ENCODE results near the gene ZFYVE28.

Gene ZFYVE28

DNA sequence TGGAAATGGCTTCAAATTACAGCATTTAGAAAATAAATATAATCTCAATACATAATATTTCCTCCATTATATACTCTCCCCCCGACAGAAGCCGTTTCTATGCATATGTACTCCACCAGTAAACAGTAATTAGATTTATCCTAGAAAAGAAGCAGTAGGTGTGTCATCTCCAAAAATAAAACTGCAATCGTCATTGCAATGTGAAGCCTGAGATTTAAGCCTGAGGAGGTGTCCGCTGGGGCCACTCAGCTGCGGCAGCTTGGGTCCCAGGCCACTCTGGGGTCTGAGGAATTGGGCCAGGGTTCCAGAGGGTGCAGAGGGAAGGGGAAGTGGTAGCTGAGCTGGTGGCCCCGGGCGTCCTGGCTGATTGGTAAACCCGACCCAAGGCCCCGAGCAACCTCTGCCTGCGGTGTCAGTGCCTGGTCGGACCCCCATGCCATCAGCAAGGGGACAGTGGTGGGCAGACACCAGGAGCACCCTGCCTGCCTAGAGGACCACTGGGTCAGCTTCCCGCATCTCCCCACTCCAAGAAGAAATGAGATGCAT, 148.8 kb downstream of the ZFYVE28 start:
- TF ChIP-seq, protein P1, sequence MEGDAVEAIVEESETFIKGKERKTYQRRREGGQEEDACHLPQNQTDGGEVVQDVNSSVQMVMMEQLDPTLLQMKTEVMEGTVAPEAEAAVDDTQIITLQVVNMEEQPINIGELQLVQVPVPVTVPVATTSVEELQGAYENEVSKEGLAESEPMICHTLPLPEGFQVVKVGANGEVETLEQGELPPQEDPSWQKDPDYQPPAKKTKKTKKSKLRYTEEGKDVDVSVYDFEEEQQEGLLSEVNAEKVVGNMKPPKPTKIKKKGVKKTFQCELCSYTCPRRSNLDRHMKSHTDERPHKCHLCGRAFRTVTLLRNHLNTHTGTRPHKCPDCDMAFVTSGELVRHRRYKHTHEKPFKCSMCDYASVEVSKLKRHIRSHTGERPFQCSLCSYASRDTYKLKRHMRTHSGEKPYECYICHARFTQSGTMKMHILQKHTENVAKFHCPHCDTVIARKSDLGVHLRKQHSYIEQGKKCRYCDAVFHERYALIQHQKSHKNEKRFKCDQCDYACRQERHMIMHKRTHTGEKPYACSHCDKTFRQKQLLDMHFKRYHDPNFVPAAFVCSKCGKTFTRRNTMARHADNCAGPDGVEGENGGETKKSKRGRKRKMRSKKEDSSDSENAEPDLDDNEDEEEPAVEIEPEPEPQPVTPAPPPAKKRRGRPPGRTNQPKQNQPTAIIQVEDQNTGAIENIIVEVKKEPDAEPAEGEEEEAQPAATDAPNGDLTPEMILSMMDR (IDR thresholded peaks at IDR 0.05; ENCODE audit: insufficient read depth, low read length, missing control alignments): no peak
- H3K4me3 ChIP-seq (ENCODE audit: low read depth, low read length): no peak overlapping the region
- ChIA-PET POLR2A (no interaction called here), CTCF (no interaction called here)
- DNase-seq (ENCODE audit: low read depth, low spot score): no peak

- CTCF ChIA-PET: no interaction called here
These were observed 149.3 kb downstream of the ZFYVE28 start for GRCh38 chr4:2269206-2269531.

DNA sequence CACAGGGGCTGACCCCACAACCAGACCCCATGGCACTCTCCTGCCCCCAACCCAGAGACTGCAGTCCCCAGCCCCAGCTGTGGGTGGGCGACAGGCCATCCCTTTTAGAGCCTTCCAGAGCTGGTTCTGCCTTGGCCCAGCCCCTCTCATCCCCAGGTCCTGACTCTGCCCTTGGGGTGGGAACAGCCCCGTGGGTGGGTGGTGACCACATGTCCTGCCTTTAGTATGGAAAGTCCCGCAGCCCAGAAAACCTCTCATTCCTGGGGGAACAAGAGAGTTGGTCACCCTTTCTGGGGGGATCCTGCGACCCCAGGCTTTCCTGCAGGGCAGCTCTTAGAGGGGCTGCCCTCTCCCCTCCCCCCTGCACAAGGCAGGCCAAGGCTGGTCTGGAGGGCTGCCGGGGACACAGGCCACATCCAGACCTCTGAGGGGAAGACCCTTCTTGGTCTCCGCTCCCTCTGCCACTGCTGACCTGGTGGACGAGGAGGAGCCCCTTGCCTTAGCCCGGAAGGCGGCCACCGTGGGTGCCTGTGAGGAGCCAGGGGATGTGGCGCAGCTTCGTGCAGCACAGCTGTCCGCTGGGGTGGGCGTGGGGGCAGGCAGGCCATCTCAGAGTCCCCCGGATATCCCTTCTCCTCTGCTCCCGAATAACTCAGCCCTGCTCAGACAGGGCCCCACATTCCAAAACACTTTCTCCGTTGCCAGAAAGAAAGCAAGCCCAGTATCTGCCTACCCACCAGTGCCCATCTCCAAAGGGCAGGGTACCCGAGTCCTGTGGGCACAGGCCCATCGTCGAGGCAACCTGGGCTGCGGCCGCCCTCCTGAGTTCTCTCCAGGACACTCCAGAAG, 149.9 kb downstream of the ZFYVE28 start:
- CTCF ChIA-PET: no interaction called here
- DNase-seq (ENCODE audit: low read depth, low spot score): no peak
- POLR2A ChIA-PET: no interaction called here
- TF ChIP-seq, protein P1 (IDR thresholded peaks at IDR 0.05; ENCODE audit: insufficient read depth, low read length, missing control alignments): no peak
- no peak overlapping the region for H3K4me3 ChIP-seq (ENCODE audit: low read depth, low read length)

More at GRCh38 chr4:2269206-2269531, 149.3 kb downstream of the ZFYVE28 start:
- POLR2A ChIA-PET: no interaction called here
- no peak overlapping the region for H3K4me3 ChIP-seq (ENCODE audit: low read depth, low read length)
- no peak for DNase-seq (ENCODE audit: low read depth, low spot score)
- TF ChIP-seq, protein P1 (IDR thresholded peaks at IDR 0.05; ENCODE audit: insufficient read depth, low read length, missing control alignments): no peak

GRCh38 chr4:2267841-2268240, 150.6 kb downstream of the ZFYVE28 start:
- TF ChIP-seq, protein P1 (IDR thresholded peaks at IDR 0.05; ENCODE audit: insufficient read depth, low read length, missing control alignments): no peak
- POLR2A ChIA-PET: interaction anchor here (1.0 kb wide), 1 partner anchor 91 kb away, joined by 3 read pairs; no protein-coding TSS in a partner anchor
- no peak for DNase-seq (ENCODE audit: low read depth, low spot score)
- CTCF ChIA-PET: no interaction called here
- H3K4me3 ChIP-seq (ENCODE audit: low read depth, low read length): no peak overlapping the region

DNA sequence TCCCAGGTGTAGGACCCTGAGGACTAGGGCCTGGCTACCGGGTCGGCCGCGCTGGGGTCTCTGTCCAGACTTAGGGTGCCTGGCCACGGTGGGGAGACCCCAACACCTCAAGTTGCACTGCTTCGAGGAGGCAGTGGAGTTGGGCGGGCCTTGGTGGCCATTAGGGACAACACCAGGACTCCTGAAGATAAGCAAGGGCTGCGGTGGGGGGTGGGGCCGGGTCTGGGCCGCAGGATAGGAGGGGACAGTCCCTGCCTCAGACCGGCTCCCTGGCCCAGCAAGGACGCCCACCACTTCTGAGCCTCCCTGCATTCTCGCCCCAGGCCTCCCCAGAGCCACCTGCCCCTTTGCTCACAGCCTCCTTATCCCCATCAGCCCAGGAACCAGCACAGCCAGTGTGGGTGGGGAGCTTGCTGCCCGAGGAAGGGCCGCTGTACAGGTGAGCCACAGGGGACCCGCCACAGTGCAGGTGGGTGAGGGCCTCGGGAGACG, 151.1 kb downstream of the ZFYVE28 start:
- POLR2A ChIA-PET: interaction anchor here (1.0 kb wide), 1 partner anchor 91 kb away, joined by 3 read pairs; no protein-coding TSS in a partner anchor
- no peak for DNase-seq (ENCODE audit: low read depth, low spot score)
- TF ChIP-seq, protein P1 (IDR thresholded peaks at IDR 0.05; ENCODE audit: insufficient read depth, low read length, missing control alignments): no peak
- CTCF ChIA-PET: no interaction called here
- H3K4me3 ChIP-seq (ENCODE audit: low read depth, low read length): no peak overlapping the region

- H3K4me3 ChIP-seq (ENCODE audit: low read depth, low read length): no peak overlapping the region
- POLR2A ChIA-PET: no interaction called here
- CTCF ChIA-PET: no interaction called here
- TF ChIP-seq, protein P1 (IDR thresholded peaks at IDR 0.05; ENCODE audit: insufficient read depth, low read length, missing control alignments): no peak
- DNase-seq (ENCODE audit: low read depth, low spot score): no peak
These were observed 151.6 kb downstream of the ZFYVE28 start for GRCh38 chr4:2266821-2267220.
